Brain pericyte (primary cell): Measurements from ENCODE around the gene CAMK2G.

ENCODE experiments used
- DNase-seq: peaks from one replicate; pipeline ENCODE4 v3.0.0-alpha.2; 2012; ENCODE audit warnings: low read depth, low spot score

Gene CAMK2G

DNA sequence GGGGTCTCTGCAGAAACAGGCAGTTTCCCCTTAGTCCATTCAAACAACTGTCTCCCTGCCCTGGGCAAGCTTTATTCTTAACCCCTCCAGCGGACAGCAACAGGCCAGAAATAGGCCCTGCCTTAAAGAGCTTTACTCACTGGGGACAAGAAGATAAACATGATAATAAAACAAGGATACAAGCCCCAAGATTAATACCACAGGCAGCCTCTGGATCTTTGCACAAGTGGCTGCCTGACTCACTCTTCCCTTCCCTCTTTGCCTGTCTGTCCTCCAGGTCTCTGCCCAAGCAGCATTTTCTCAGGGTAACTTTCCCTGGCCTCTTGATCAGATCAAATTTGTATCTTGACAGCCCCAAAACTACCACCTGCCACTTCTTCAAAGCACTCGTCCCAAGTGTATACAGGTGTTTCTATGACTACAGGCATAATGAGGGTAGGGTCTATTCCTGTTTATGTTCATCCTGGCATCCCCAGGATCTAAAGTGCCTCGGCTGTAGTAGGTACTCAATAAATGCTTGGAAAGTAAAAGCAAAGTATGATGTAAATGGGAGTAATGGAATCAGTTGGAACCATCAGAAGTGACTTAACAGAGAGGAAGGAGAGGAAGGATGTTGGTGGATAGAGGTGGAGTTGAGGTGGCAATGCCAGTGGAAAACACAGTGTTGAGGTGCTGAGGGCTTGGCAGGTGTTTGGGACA lies 7.0 kb upstream of the CAMK2G start:
- DNase-seq = no peak

DNA sequence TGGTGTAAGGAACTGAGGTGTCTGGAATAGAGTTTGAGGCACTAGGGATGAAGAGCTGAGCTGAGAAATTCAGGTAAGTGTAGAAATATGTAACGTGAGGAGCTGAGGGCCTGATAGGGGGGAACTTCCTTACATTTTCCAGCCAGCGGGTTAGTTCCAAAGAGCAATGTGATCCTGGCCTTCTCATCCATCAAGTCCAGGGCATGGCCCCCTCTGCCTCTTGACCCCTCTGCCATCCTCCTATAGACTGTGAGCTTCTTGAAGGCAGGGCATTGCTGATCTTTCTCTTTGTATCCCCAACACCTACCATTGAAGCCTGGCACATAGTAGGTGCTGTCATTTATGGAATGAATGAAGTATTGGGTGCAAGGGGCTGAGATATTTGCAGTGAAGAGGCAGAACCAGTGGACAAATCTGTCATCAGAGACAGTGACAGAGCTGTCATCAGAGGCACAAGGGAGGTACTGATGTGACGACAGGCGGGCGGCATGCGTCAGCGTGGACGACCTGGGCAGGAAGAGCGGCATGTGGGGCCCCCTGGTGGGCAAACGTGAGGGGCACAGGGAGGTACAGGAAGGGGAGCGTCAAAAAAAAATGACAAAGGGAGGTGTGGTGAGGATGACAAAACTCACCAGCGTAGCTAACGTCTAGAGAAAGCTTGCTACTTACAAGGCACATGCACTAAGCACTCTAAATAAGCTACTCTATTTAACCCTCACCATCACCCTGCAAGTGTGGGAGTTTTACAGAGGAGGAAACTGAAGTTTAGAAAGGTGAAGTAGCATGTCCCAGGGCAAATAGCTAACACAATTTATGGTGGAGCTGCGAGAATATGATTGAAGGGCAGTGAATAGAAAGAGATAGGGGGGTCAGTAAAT lies 5.2 kb upstream of the CAMK2G start:
- DNase-seq = no peak

DNA sequence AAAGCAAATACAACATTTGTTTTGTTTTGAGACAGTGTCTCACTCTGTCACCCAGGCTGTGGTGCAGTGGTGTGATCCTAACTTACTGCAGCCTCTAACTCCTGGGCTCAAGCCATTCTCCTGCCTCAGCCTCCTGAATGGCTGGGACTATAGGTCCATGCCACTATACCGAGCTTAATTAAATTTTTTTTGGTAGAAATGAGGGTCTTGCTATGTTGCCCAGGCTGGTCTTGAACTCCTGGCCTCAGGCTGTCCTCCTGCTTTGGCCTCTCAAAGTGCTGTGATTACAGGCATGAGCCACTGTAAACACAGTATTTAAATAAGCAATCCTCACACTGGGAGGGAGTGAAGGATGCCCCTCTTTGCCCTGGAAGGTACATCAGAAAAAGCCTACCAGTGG lies 4.0 kb upstream of the CAMK2G start:
- no peak for DNase-seq

DNA sequence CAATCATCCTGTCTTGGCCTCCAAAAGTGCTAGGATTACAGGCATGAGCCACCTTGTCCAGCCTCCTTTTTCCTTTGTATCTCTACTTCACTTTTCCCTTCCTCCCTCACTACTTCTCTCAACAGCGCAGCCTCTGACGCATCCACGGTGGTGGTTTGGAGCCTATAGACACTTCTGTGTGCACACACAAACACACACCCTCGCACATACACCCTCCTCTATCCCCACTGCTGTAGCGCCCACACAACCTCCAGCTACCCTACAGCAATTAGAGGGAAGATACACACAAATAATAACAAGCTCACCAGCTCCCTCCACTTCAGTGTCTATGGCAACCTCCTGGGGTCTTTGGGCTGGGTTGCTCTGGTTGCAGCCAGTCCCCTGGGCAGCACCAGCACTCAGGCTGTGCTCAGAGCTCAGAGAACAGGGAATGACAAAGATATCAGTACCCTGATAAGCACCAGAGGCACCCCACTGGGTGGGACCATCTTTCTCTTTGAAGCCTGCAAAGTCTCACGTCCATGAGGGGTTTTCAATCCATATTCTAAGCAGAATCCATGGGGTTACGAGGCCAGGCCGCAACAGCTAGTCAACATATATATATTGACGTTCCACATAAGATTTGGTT lies 3.3 kb upstream of the CAMK2G start:
- no peak for DNase-seq

DNA sequence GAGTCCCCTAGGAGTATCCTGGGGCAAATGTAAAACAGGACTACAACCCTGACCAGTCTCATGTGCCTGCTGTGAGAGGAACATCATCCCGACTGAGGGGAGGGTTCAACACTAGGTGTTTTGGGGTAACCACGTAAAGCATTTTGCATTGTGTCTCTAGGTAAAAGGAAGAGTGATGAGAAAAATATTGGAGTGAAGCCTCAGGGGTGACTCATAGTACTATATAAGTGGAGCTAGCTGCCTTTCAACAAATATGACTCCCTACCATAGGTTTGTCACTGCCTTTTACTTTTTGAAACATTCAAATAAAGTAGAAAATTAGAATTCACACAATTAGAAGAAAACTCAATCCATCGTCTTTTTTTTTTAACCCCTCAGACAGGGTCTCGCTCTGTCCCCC lies 2.6 kb upstream of the CAMK2G start:
- DNase-seq = no peak

DNA sequence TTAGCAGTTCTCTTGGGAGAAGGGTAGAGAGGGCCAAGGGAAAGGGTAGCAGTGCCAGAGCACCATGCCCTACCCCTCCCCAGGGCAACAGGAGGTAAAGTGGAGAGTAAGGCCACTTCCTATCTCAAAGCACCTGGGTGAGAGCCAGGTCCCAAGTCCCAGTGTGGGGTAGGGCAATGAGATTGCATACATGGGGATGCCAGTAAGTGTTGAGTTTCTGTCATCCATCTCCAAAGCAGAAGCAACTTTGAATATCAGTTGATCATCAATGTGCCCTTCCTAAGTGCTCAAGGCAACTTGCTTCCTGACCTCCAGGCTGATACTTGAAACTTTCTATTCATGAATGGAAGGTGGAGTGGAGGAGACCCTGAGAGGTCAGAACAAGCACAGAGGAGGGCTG lies 2.2 kb upstream of the CAMK2G start:
- no peak for DNase-seq

DNA sequence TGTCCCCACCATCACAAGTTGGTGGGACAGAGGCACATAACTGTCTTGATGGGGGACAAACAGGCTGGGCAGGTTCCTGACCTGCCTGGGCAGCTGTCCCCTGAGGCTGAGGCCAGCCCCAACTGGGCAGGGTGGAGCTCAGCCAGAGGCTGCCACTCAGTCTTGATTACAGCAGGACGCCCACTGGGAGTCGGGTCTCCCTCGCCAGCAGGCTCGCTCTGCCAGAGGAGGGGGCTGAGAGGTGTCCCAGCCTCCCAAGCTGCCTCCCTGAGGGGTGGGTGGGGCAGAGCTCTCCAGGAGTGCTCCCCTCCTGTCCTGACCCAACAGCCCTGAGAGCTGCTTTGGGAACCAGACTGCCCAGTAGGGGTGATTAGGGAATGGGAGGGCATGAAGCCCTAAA lies 1.8 kb upstream of the CAMK2G start:
- no peak for DNase-seq

DNA sequence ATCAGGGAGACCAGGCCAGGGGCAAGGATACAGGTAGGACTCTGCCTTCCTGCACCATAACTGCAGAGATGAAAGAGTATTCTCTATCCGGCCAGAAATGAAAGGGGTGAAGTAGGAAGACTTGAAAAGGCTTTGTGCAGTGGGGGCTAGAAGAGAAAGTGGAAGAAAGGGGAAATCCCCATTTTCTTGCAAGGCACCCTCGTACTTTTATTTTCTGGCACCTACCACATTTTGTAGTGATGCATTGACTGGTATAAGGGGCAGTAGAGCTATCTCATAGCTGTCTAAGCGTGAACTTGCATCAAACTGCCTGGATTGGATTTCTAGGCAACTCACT lies 752 bp upstream of the CAMK2G start:
- no peak for DNase-seq

DNA sequence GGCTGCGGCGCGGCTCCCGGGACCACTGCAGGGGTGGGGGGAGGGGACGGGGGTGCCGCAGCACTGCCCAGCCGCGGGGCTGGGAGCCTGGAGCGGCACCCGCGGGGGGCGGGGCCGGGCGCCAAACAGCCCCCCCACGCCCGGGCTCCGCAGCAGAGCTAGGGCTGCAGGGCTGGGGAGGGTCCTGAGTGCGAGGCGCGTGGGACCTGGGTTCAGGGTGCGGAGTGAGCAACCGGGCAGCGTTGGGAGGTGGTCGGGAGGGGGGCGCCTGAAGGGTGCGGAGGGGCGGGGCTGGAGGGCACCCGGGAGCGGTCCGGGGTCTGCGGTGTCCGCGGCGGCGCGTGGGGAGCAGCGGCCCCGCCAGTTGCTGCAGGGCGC lies 528 bp downstream of the CAMK2G start:
- no peak for DNase-seq

DNA sequence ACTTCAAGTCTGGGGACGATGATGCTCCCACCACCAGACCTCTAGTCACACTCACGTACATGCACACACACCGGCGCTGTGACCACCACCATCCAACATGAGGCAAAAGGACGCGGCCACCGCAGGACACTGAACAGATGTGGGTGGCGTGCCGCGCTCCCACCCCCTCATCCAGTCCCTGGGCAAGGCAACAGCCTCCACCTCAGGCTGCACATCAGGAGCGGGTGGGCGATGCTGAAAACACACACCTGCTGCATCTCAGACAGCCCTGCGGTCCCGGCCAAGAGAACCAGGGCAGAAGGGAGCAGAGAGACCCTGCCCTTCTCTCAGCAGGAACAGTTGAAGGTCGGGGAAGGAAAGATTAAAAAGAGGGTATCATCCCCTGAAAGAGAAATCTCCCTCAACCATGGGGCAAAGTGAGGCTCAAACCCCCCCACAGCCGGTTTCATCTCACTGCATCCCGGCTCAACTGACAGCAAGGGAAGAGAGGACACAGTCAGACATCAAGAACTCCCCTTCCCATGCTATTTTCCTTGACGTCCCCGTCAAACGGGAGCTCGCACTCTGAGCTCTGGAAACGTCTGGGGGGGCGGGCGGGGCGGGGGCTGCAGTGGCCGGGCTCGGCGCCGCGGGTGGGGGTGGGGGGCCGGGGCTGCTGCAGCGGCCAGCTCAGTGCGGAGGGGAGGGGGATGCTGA lies 1.1 kb downstream of the CAMK2G start:
- no peak for DNase-seq

DNA sequence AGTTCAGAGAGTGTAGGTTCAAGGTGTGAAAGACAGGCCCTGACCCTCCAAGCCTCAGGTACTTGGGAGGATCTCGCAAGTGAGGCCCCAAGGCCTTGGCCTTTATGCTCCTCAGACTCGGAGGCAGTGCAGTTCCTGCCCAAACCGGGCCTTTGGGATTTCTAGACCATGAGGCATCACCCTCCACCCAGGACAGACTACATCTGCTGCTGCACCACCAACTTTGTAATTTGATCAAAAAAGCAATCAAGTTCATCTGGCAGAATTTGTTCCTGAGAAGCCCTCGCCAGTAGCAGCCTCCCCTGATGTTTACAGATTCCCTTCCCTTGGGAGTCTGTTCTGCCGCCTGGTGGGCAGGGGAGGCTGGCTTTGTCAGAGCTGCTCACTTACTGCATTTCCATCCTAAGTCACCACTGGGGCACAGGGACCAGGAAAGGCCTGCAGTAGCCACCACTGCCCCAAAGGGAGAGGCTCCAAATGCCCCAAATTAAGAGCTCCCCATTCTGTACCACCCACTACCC lies 2.1 kb downstream of the CAMK2G start:
- DNase-seq = no peak

DNA sequence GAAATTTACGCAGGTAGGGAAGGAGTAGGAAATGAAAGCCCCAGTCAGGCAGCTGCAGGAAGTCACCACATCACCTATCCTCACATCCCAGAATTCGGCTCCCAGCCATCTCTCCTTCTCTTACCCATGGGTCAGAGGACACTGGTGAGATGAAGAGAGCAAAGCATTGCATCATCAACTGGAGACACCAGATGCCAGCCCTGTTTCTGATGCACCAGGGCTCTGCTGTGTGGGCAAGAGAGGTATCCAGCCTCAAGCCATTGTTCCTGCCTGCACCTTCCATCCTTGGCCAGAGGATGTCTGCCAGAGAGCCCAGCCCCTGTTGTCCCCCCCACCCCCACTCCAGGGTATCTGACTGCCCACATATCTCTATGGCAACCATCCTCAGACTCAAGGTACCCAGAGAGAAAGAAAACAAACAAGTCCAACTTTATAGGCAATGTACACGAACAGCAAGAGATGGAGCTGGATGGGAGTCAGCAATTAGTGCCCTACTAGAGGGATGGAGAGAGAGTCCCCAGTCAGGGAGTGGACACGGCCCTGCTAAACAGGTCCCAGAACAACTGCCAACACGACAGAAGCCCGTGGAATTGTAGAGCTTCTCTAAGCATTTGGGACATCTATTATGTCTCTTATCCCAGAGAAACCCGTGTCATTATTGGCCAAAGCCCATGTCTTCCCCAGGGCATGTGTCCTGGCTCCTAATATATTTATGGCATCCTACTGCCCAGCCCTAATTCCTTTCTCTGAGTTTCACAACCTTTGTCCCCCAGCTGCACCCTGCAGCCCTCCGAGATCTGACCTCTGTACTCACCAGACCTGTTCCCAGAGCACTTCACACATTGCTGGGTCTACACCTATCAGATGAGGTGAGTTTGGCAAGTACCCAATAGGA lies 2.8 kb downstream of the CAMK2G start:
- no peak for DNase-seq

DNA sequence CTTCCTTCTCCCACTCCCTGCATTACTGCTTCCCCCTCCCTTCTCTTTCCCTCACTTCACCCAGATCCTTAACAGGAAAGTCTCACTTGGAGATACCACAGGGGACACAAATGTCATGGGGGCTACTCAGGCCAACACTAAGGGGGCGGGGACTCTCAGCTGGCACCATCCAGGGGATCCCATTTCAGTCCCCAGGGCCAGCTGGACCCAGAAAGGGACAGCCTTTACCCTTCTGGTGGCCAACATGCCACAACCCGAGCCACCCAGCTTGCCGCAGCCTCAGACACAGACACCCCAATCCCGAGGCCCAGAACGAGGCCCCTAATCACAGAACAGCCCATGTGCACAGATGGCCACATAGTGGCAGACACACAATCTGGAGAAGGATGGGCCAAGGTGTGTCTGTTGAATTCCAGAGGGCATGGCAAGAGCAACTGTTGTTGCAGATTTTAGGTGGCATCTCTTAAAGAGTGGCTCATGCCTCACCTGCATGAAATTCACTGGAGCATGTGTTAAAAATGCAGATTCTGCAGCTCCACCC lies 5.6 kb downstream of the CAMK2G start:
- no peak for DNase-seq

DNA sequence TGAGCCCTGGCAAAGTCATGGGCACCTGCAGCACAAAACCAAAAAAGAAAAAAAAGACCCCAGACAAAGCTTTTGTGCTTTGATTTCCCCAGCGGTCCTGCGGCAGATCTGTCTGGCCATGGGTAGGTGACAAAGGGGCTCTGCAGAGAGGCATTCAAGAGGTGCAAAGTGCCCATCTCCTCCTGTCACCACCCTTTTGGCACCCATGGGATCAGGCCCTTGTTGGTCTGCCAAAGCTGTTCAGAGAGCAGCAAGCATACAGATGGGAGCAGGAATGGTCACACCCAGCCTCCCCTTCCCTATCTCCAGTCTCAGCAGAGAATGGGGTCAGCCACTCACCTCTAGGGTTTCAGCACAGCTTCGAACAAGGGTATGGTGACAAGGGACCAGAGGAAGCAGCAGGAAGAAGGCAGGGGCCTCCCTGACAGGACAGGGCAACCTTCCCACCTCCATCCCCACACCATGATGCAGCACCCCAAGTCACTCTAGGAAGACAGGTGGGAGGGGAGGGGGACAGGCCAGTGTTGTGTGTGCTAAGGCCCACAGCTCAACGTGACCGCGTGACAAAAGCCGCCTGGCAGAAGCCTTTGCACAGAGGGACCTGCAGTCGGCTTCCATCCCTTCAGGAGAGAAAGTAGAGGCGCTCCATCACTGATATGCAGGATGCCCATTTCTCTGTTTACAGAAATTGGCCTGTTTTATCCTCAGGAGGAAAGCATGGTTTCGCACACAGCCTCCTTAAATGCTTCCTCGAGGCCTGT lies 6.3 kb downstream of the CAMK2G start:
- no peak for DNase-seq

DNA sequence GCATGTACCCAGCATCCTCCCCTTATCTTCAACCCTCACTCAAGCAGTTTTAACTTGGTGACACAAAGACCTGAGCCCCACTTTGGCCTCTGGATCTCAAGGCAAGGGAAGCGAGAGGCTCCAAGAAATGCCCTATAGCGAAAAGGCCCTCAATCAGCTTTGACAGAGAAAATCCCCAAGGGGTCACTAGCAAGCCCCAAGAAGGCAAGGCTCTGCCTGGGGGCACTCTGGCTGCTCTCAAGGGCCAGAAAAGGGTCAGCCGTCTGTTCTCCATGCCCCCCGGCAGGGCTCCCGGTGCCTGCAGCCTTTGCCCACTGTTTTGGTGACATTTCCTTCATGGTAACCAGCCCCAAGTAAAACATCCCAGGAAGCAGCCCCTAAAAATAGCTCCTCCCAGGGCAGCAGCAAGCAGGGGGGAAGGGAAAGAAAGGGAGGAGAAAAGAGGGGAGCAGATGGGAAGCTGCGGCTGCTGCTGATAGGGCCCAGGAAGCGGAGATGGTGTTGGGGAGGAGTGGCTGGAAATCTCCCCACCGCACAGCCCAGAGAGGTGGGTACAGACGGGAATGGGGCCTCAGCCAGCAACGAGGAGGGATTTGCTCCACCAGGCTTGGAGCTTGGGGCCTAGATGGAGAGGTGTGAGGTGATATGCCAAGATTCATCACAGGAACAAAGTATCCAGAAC lies 7.1 kb downstream of the CAMK2G start:
- no peak for DNase-seq

DNA sequence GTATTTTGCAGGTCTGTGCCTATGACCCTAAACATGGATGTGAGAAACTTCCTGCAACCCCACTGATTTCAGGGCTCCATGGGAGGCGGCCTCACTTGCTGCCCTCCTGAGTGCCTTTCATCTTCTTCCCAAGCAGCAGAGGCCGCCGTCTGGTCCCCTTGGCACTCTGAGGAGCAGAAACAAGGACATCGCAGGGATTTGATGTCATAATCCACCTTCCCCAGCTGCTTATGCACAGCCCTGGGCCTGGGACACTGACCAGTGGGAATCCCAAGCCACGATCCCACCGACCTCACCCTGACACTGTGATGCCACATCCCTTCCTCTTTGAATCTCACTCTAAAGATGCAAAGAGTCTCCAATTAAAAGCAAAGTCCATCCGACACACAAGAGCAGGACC lies 7.7 kb downstream of the CAMK2G start:
- no peak for DNase-seq

DNA sequence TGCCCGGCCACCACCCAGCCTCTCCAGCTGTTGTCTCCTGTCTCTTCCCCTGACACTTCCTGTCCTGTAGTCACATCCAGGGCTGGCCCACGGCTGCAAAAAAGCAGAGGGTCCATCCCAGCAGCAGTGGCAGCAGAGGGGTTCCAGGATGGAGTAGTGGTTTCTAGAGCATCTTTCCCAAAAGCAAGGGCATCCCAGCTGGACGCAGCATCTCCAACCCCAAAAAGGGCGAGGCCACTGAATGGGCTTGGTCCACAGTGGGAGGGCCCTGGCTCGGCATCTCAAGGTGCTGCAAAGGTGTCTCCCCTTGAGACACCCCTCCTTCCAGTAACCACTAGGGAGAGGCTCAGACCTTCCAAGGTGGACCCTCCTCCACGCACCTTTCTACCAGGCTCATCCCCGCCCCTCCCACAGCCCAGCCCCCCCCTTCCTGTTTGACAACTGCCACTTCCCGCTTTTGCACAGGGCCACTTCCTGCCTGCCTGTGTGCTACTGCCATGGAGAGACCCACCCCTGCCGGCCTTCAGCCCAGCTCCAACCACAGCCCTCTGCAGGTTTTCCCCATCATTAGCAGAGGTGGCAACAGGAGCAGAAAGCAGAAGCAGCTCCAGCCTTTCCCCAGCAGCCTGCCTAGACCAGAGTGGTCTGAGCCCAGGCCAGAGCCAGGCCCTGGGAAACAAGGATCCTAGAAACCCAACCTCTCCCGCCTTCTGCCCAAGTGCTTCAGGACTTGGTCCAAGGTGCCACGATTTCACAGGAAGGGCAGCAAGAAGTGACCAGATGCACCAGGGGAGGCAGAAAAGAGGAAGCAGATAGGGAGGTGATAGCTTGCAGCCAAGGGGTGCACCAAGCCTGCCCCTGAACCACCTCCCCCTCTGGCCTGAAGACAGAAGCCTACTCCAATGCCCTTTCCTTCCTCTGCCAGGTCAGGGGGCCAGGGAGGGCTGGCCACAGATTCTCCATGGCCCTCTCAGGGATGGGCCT lies 8.6 kb downstream of the CAMK2G start:
- DNase-seq = no peak

DNA sequence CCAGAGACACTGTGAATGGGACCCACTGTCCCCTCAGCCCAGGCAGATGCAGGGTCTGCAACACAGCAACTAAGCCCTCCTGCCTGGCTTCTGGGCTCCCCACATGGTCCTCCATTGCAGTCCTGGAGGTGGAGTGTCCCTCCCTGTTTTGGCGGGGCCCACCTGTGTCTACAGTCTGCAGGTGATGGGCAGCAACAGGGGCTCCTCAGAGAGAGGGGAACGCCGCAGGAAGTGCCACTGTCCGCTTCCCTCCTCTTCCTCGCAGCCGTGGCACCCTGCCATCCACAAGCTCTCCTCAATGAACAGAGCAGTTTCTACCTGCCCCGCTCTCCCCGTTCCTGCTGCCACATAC lies 9.3 kb downstream of the CAMK2G start:
- DNase-seq = no peak
